GM12873 (cell line): ENCODE results near the gene THAP7.

ENCODE experiments used
- TF ChIP-seq, protein P1 (sequence below): IDR thresholded peaks from 2 replicates; pipeline ENCODE4 v1.5.1; 2012; ENCODE audit warnings: low read depth, mild to moderate bottlenecking, moderate library complexity, low read length, control low read depth; ENCODE audit not compliant: insufficient read depth; ENCODE audit errors: missing control alignments

The THAP7 gene

DNA sequence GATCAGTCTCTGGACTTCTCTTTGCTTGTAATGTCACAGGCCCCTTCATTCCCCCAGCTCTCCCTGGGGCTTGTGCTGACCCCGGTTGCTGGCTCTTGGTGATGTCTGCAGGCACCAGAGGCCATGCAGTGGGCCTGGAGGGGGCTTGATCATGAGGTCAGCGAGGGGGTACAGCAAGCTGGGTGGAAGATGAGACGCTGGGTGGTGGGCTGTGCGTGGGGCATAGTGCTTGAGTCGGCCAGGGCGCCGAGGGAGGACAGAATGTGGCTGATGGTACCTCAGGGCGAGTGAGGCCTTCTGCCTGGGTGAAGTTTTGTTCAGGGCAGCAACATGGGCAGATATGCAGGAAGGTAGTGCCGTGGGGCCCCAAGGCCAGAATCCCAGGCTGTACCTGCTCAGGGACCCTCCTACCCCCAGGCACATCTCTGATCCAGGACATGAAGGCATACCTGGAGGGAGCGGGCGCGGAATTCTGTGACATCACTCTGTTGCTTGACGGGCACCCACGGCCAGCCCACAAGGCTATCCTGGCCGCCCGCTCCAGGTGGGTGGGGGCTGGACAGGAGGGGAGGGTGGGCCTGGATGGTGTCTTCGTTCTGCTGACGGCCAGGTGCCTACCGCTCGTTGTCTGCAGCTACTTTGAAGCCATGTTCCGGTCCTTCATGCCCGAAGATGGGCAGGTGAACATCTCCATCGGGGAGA, 6.4 kb downstream of the THAP7 start:
- TF ChIP-seq, protein P1, sequence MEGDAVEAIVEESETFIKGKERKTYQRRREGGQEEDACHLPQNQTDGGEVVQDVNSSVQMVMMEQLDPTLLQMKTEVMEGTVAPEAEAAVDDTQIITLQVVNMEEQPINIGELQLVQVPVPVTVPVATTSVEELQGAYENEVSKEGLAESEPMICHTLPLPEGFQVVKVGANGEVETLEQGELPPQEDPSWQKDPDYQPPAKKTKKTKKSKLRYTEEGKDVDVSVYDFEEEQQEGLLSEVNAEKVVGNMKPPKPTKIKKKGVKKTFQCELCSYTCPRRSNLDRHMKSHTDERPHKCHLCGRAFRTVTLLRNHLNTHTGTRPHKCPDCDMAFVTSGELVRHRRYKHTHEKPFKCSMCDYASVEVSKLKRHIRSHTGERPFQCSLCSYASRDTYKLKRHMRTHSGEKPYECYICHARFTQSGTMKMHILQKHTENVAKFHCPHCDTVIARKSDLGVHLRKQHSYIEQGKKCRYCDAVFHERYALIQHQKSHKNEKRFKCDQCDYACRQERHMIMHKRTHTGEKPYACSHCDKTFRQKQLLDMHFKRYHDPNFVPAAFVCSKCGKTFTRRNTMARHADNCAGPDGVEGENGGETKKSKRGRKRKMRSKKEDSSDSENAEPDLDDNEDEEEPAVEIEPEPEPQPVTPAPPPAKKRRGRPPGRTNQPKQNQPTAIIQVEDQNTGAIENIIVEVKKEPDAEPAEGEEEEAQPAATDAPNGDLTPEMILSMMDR, result no peak

DNA sequence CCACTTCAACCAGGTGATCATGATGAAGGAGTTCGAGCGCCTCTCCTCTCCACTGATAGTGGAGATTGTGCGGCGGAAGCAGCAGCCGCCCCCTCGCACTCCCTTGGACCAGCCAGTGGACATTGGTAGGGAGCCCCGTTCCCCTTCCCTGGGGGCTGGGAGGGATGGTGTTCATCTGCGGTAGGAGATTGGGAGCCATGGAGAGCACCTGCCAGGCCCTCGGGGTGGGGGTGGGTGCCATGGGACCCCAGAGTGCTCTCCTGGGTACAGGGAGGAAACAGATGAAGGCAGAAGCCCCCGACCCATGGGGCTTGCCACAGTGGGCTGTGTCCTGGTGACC, 7.0 kb downstream of the THAP7 start:
- TF ChIP-seq, protein P1, result no peak

DNA sequence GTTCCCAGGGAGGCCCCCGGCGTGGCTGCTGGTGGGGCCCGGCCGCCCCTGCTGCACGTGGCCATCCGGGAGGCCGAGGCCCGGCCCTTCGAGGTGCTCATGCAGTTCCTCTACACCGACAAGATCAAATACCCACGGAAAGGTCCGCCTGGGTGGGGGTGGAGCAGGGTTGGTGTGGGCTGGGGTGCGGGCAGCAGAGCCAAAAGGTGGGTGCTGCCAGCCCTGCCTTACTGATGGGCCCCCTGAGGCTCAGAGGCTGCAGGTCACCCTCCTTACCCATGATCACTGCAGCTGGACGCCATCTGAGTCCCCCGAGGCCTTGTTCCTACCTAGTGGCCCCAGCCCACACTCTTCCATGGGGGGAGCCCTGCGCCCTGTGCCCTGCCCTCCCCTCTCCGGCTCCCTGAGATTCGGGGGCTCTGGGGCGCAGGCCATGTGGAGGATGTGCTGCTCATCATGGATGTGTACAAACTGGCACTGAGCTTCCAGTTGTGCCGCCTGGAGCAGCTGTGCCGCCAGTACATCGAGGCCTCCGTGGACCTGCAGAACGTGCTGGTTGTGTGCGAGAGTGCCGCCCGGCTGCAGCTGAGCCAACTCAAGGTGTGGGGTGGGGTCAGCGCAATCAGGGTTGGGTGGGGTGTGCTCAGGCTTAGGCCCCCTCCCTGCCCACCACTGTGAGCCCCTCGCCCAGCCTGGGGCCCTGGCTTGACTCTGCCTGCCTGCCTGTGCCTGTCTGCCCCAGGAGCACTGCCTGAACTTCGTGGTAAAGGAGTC, 7.6 kb downstream of the THAP7 start:
- TF ChIP-seq, protein P1, result no peak

DNA sequence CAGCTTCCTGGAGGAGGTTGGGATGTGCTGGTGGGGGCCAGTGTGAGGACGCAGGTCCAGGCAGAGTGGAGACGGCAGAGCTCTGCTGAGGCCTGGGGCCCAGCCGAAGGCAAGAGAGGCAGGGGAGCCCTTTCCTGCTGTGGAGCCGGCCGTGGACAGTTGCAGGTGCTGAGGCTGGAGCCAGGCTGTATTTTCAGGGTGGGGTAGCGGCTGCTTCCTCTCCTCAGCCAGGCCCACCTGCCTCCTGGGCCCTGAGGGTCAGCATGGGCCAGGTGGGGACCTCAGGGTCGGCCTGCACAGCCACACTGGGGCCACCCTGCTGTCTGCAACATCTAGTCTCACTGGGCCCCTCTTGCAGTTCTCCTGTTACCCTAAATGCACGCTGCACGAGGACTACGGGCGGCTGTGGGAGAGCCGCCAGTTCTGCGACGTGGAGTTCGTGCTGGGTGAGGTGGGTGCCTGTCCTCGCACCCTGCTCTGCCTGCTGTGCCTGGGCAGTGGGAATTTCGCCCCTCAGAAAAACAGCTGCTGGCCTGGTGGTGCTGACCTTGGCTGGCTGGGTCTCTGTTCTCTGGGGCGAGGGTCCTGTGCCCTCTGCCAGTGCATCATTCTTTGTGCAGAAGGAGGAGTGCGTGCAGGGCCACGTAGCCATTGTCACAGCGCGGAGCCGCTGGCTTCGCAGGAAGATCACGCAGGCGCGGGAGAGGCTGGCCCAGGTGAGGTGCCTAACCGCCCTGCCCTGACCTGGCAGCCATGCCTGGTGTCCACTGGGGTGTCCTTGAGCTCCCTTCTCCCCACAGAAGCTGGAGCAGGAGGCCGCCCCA, 8.4 kb downstream of the THAP7 start:
- TF ChIP-seq, protein P1, result no peak

DNA sequence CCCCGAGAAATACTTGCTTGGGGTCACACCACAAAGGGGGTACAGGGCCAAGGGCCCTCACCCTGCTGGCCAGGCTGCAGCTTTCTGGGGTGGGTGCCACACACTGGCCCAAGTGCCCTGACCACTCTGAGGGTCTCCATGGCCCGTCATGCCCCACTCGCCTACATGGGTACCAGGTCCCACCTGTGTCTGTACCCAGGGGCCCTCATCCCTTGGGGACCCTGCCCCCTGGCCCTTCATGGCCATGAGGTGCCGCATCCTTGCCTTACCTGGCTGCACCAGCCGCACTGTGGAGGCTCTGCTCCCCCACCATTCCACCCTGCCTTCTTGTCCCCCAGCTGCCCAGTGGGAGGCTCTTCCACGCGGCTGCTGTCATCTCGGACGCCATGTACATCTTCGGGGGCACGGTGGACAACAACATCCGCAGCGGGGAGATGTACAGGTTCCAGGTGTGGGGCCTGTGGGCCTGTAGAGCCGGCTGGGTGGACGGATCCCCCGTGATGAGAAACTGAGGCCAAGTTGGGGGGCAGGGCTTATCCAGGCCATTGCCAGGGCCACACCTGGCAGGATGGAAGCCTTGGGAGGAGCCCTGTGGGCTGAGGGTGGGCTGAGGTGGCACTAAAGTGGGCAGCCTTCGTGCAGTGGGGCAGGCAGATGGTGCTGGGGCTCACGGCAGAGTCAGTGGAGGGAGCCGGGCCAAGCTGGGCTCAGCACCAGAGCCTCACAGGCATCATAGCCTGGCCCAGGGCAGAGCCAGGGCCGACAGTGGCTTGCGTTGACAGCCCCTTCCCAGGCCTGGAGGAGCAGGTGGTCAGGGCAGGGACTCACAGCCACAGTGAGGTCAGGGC, 9.2 kb downstream of the THAP7 start:
- TF ChIP-seq, protein P1, result no peak

DNA sequence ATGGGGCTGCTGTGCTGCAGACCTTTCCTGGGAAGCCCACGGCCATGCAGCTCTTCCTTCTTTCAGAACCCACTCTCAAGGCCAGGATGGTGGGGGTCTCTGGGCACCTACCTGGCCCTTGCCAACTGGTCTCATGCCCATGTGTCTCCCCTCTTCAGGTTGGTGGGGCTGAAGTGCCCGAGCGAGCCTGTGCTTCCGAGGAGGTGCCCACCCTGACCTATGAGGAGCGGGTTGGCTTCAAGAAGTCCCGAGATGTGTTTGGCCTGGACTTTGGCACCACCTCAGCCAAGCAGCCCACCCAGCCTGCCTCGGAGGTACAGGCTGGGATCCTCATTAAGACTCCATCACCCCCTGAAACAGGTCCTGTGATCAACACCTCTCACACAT, 9.9 kb downstream of the THAP7 start:
- TF ChIP-seq, protein P1, result no peak
